ENCODE measurements around the gene TTLL11. TPM values are rescaled to one million over a fixed set of nuclear protein-coding genes. Genes with fewer than 3 reads are reported as not detected.

Gene TTLL11
- polyA plus RNA-seq, 1 donor from 2014 or later = 8.0 TPM

DNA sequence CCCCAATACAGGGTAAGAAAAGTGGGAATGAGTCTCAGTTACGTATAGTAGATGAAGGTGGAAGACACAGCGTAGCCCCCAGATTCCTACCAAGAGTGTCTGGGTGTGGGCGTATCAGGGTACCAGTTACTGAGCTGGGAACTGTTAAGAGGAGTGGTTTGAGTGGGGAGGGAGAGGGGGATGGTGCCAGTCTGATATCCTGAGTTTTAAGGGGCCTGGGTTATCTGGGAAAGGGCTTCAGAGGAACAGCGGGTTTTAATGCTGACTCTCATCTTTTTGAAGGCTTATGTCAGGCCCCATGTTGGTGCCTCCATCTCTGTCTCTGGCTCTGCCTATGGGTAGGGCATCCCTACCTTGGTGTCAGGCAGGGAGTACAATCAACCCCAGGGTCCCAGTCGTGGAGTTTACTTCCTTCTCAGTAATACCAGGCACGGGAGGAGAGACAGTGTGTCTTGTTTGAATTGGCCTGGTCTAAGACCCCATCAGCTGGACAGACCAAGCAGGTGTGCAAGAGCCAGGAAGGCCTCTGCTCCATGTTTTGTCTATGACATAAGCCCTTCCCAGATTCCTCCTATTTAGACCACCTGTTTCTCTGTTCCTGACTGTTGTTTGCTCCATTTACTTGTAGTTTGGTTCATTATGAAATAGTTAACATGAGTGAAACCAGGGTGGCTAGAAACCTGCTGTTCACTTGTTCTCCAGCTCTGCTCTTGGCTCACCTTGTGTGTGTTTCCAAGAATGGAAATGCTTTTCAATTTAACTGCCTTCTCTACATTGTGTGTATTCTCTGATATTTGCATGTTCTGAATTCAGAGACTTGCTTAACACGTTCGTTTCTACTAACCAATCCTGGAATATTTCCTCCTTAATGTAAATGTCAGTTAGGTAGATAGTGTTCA, 316.1 kb downstream of the TTLL11 start:
- H3K9me2 ChIP-seq (ENCODE audit: insufficient read depth, low read length) = no peaks in the 10 kb centered on the region
- H3K4me2 ChIP-seq (ENCODE audit: low read length) = no peak overlapping the region
- no peak overlapping the region for H3K4me3 ChIP-seq (ENCODE audit: low read length)
- H2AFZ ChIP-seq (ENCODE audit: low read depth, low read length) = no peak overlapping the region
- H4K20me1 ChIP-seq (ENCODE audit: insufficient read depth) = no peaks in the 10 kb centered on the region
- H3K79me2 ChIP-seq (replicated peaks; ENCODE audit: insufficient read depth, low read length) = peaks cover 15% of the 10 kb centered on the region
- peaks cover 4% of the 10 kb centered on the region for H3K9me3 ChIP-seq (ENCODE audit: low read length)
- H3K9ac ChIP-seq (ENCODE audit: low read length) = no peak overlapping the region
- TF ChIP-seq SMC3 (conservative IDR thresholded peaks at IDR 0.05; ENCODE audit: poor library complexity) = no peak
- no peak for TF ChIP-seq CTCF (IDR thresholded peaks at IDR 0.05; ENCODE audit: poor library complexity, severe bottlenecking)
- TF ChIP-seq TAF1 (IDR thresholded peaks at IDR 0.05; ENCODE audit: low read depth) = no peak
- TF ChIP-seq RAD21 (conservative IDR thresholded peaks at IDR 0.05) = no peak
- TF ChIP-seq, protein P1, sequence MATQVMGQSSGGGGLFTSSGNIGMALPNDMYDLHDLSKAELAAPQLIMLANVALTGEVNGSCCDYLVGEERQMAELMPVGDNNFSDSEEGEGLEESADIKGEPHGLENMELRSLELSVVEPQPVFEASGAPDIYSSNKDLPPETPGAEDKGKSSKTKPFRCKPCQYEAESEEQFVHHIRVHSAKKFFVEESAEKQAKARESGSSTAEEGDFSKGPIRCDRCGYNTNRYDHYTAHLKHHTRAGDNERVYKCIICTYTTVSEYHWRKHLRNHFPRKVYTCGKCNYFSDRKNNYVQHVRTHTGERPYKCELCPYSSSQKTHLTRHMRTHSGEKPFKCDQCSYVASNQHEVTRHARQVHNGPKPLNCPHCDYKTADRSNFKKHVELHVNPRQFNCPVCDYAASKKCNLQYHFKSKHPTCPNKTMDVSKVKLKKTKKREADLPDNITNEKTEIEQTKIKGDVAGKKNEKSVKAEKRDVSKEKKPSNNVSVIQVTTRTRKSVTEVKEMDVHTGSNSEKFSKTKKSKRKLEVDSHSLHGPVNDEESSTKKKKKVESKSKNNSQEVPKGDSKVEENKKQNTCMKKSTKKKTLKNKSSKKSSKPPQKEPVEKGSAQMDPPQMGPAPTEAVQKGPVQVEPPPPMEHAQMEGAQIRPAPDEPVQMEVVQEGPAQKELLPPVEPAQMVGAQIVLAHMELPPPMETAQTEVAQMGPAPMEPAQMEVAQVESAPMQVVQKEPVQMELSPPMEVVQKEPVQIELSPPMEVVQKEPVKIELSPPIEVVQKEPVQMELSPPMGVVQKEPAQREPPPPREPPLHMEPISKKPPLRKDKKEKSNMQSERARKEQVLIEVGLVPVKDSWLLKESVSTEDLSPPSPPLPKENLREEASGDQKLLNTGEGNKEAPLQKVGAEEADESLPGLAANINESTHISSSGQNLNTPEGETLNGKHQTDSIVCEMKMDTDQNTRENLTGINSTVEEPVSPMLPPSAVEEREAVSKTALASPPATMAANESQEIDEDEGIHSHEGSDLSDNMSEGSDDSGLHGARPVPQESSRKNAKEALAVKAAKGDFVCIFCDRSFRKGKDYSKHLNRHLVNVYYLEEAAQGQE (IDR thresholded peaks at IDR 0.05; ENCODE audit: borderline replicate concordance) = no peak
- TF ChIP-seq POLR2AphosphoS5 (IDR thresholded peaks at IDR 0.05) = no peak
- TF ChIP-seq EP300 (conservative IDR thresholded peaks at IDR 0.05; ENCODE audit: poor library complexity, severe bottlenecking) = no peak
- TF ChIP-seq EZH2 (IDR thresholded peaks at IDR 0.05; ENCODE audit: borderline replicate concordance, insufficient read depth, low read length, poor library complexity, severe bottlenecking) = no peak
- no peak for TF ChIP-seq MXI1 (conservative IDR thresholded peaks at IDR 0.05; ENCODE audit: poor library complexity, severe bottlenecking)
- H3K27ac ChIP-seq (ENCODE audit: low read length) = no peak overlapping the region
- H3F3A ChIP-seq (ENCODE audit: insufficient read depth, low read length, poor library complexity, severe bottlenecking) = no peaks in the 10 kb centered on the region
- H3K27me3 ChIP-seq (ENCODE audit: insufficient read depth, low read depth, low read length) = no peaks in the 10 kb centered on the region
- no peaks in the 10 kb centered on the region for H3K36me3 ChIP-seq (ENCODE audit: insufficient read depth, low read length)

DNA sequence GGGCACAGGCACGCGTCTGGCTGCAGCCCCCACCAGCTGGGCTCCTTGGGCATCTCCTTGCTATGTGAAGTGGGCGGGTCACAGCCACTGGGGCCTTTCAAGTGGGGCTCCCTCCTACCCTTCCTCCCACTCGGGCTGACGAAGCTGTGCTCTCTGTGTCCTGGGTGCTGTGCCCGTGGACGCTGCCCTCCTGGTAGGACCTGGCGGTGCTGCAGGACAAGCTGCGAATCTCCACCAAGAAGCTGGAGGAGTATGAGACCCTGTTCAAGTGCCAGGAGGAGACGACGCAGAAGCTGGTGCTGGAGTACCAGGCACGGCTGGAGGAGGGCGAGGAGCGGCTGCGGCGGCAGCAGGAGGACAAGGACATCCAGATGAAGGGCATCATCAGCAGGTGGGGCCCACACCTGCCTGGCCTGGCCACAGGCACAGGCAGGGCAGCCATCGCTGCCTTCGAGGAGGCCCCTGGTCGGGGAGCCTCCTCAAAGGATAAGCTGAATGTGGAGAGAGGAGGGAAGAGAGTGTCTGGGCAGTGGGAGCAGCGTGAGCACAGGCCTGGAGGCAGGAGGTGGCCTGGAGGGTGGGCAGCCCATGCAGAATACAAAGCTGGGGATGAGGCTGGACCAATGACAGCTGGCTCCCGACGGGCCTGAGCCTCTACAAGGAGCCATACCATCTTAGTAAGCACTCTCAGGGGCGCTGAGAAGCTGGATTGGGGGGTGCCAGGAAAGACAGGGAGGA, 316.9 kb downstream of the TTLL11 start:
- H3K9me2 ChIP-seq (ENCODE audit: insufficient read depth, low read length) = no peaks in the 10 kb centered on the region
- H3K27me3 ChIP-seq (ENCODE audit: insufficient read depth, low read depth, low read length) = no peaks in the 10 kb centered on the region
- no peak overlapping the region for H3K4me3 ChIP-seq (ENCODE audit: low read length)
- H3F3A ChIP-seq (ENCODE audit: insufficient read depth, low read length, poor library complexity, severe bottlenecking) = no peaks in the 10 kb centered on the region
- H4K20me1 ChIP-seq (ENCODE audit: insufficient read depth) = no peaks in the 10 kb centered on the region
- no peak overlapping the region for H3K9ac ChIP-seq (ENCODE audit: low read length)
- no peaks in the 10 kb centered on the region for H3K36me3 ChIP-seq (ENCODE audit: insufficient read depth, low read length)
- no peak overlapping the region for H3K4me2 ChIP-seq (ENCODE audit: low read length)
- no peak overlapping the region for H3K27ac ChIP-seq (ENCODE audit: low read length)
- H3K9me3 ChIP-seq (ENCODE audit: low read length) = peaks cover 4% of the 10 kb centered on the region
- H3K79me2 ChIP-seq (replicated peaks; ENCODE audit: insufficient read depth, low read length) = peaks cover 15% of the 10 kb centered on the region
- H2AFZ ChIP-seq (ENCODE audit: low read depth, low read length) = no peak overlapping the region
- TF ChIP-seq, protein P1 (IDR thresholded peaks at IDR 0.05; ENCODE audit: borderline replicate concordance) = no peak
- TF ChIP-seq CTCF (IDR thresholded peaks at IDR 0.05; ENCODE audit: poor library complexity, severe bottlenecking) (no peak), SMC3 (conservative IDR thresholded peaks at IDR 0.05; ENCODE audit: poor library complexity) (no peak), EZH2 (IDR thresholded peaks at IDR 0.05; ENCODE audit: borderline replicate concordance, insufficient read depth, low read length, poor library complexity, severe bottlenecking) (no peak), TAF1 (IDR thresholded peaks at IDR 0.05; ENCODE audit: low read depth) (no peak), EP300 (conservative IDR thresholded peaks at IDR 0.05; ENCODE audit: poor library complexity, severe bottlenecking) (no peak), RAD21 (conservative IDR thresholded peaks at IDR 0.05) (no peak), MXI1 (conservative IDR thresholded peaks at IDR 0.05; ENCODE audit: poor library complexity, severe bottlenecking) (no peak), POLR2AphosphoS5 (IDR thresholded peaks at IDR 0.05) (no peak)
